Uterus (tissue), 4 donors: ENCODE data around the gene SLC38A2. TPM values are rescaled to one million over a fixed set of nuclear protein-coding genes. Genes with fewer than 3 reads are reported as not detected.

Source experiments
- DNase-seq, 2 donors: peaks; one replicate each; pipeline ENCODE4 v3.0.0-alpha.2; 2019 to 2020
- H3K27ac ChIP-seq, 2 donors: fragments of 200-600 bp; sonication (generic); 1 replicate in 1 of 2; 2 replicates in 1 of 2; pipeline ENCODE4 v1.5.1; 2016 to 2018
- H3K27me3 ChIP-seq, 2 donors: fragments of 200-600 bp; sonication (generic); one replicate each; pipeline ENCODE4 v1.5.1; 2018 to 2019; ENCODE audit warnings: control low read depth in 1 of 2
- H3K36me3 ChIP-seq, 2 donors: fragments of 200-600 bp; sonication (generic); one replicate each; pipeline ENCODE4 v1.5.1; 2019; ENCODE audit warnings: control low read depth in 1 of 2
- H3K4me1 ChIP-seq, 2 donors: fragments of 200-600 bp; sonication (generic); one replicate each; pipeline ENCODE4 v1.5.1; 2018 to 2019; ENCODE audit warnings: control low read depth in 1 of 2
- H3K4me3 ChIP-seq, 2 donors: fragments of 200-600 bp; sonication (generic); 1 replicate in 1 of 2; 2 replicates in 1 of 2; pipeline ENCODE4 v1.5.1; 2018 to 2019; ENCODE audit warnings: mild to moderate bottlenecking in 1 of 2
- H3K9me3 ChIP-seq, 2 donors: fragments of 200-600 bp; sonication (generic); one replicate each; pipeline ENCODE4 v1.5.1; 2019; ENCODE audit warnings: control low read depth in 1 of 2
- CTCF ChIP-seq, 4 experiments: fragments of 200-600 bp in 2 of 4; fragments of 450-650 bp in 2 of 4; sonication (generic) in 2 of 4; IDR thresholded peaks; one replicate each; pipeline ENCODE4 v1.5.1; 2016 to 2019; ENCODE audit warnings: antibody characterized with exemption in 4 of 4, mild to moderate bottlenecking in 2 of 4, moderate library complexity in 1 of 4
- POLR2A ChIP-seq, 2 donors: fragments of 450-650 bp; IDR thresholded peaks; one replicate each; pipeline ENCODE4 v1.6.1; 2016; ENCODE audit warnings: antibody characterized with exemption in 2 of 2, mild to moderate bottlenecking in 1 of 2, moderate library complexity in 1 of 2
- intact Hi-C: fragments of 100-400 bp; cut with DNase I; formaldehyde crosslinking; loops from one replicate; pipeline ENCODE4 v1.15.1; 2023; ENCODE audit warnings: low total_unique reads
- total RNA-seq, 4 donors: library from RNA; depleted of rRNA in 3 of 4; stranded (reverse); fragments of >200 nt in 3 of 4; gene quantifications; one replicate each; pipeline versions ENCODE4 v1.1.0 to v1.2.4, GENCODE V29; 2014 to 2023
- donor health status: DM: yes; HTN: yes; CAD: no.

SLC38A2 gene
- total RNA-seq, 4 donors from 2014 or later, result 234 to 487 (median 372) TPM

GRCh38 chr12:46371718-46372543 is 642 bp downstream of the SLC38A2 start:
- Histone ChIP-seq H3K27me3 (no peaks in the 10 kb centered on the region), H3K9me3 (no peaks in the 10 kb centered on the region), H3K4me1 (peaks cover 3 to 4% of the 10 kb centered on the region in 2 donors), H3K4me3 (peak overlapping the region; percentile 91 to 92), H3K36me3 (no peaks in the 10 kb centered on the region), H3K27ac (peak overlapping the region; percentile 98 to 100)
- intact Hi-C loops, result loop anchor here (10.0 kb wide), 1 partner anchor 293 kb away; no protein-coding TSS in a partner anchor
- DNase-seq, result peak; percentile 58 to 67
- TF ChIP-seq CTCF (IDR thresholded peaks at IDR 0.05) (no peak), POLR2A (IDR thresholded peaks at IDR 0.05) (peak in 1 of 2 donors; percentile 9)

- intact Hi-C loops, result loop anchor here (10.0 kb wide), 1 partner anchor 294 kb away; no protein-coding TSS in a partner anchor
- peak; percentile 90 to 92 for DNase-seq
- H3K27ac ChIP-seq, result peak overlapping the region; percentile 98 to 100
These were observed 1.5 kb downstream of the SLC38A2 start for GRCh38 chr12:46370792-46371717.

GRCh38 chr12:46370380-46370734 is 2.2 kb downstream of the SLC38A2 start:
- intact Hi-C loops, result loop anchor here (10.0 kb wide), 1 partner anchor 294 kb away; no protein-coding TSS in a partner anchor
- Histone ChIP-seq H3K36me3 (no peaks in the 10 kb centered on the region), H3K9me3 (no peaks in the 10 kb centered on the region), H3K27ac (peak overlapping the region; percentile 98 to 100), H3K27me3 (no peaks in the 10 kb centered on the region), H3K4me3 (peak overlapping the region; percentile 91 to 92), H3K4me1 (peaks cover 13 to 14% of the 10 kb centered on the region in 2 donors)
- DNase-seq, result no peak
- no peak for TF ChIP-seq POLR2A (IDR thresholded peaks at IDR 0.05)
- TF ChIP-seq CTCF (IDR thresholded peaks at IDR 0.05), result no peak

More at GRCh38 chr12:46370792-46371717, 1.5 kb downstream of the SLC38A2 start:
- H3K27me3 ChIP-seq, result no peaks in the 10 kb centered on the region
- H3K4me3 ChIP-seq, result peak overlapping the region; percentile 91 to 92
- no peaks in the 10 kb centered on the region for H3K36me3 ChIP-seq
- no peaks in the 10 kb centered on the region for H3K9me3 ChIP-seq
- H3K4me1 ChIP-seq, result peaks cover 6 to 8% of the 10 kb centered on the region in 2 donors
- peak; percentile 91 to 95 for TF ChIP-seq POLR2A (IDR thresholded peaks at IDR 0.05)
- peak; percentile 17 to 58 (median 49) for TF ChIP-seq CTCF (IDR thresholded peaks at IDR 0.05)

GRCh38 chr12:46369474-46370379 is 2.8 kb downstream of the SLC38A2 start:
- intact Hi-C loops, result loop anchor here (10.0 kb wide), 1 partner anchor 295 kb away; no protein-coding TSS in a partner anchor
- H3K27me3 ChIP-seq, result no peaks in the 10 kb centered on the region
- DNase-seq, result no peak
- TF ChIP-seq CTCF (IDR thresholded peaks at IDR 0.05) (no peak), POLR2A (IDR thresholded peaks at IDR 0.05) (no peak)
- H3K36me3 ChIP-seq, result no peaks in the 10 kb centered on the region
- peak overlapping the region; percentile 91 to 92 for H3K4me3 ChIP-seq
- H3K9me3 ChIP-seq, result no peaks in the 10 kb centered on the region
- peak overlapping the region; percentile 98 to 100 for H3K27ac ChIP-seq
- H3K4me1 ChIP-seq, result peaks cover 14% of the 10 kb centered on the region in 2 donors
